CD4-positive, CD25-positive, alpha-beta regulatory T cell (primary cell): ENCODE measurements around the gene AGAP1. TPM values are rescaled to one million over a fixed set of nuclear protein-coding genes. Genes with fewer than 3 reads are reported as not detected.

Experiments used
- ATAC-seq, 2 donors: fragments of 150-1000 bp; cut with Tn5 transposase; one replicate each; pipeline ENCODE4 v1.10.0; 2021; ENCODE audit warnings: low read depth in 2 of 2, moderate number of reproducible peaks in 2 of 2, moderate library complexity in 1 of 2
- DNase-seq, 3 donors: peaks; one replicate each; pipeline versions ENCODE4 v3.0.0 to v3.0.0-alpha.2; 2012 to 2022; ENCODE audit warnings: mixed read lengths in 1 of 3
- H3K27ac ChIP-seq: one replicate; pipeline ENCODE4 v1.7.0; 2013; ENCODE audit warnings: mild to moderate bottlenecking, low read length; ENCODE audit not compliant: insufficient read depth, poor library complexity, severe bottlenecking
- H3K27me3 ChIP-seq: one replicate; pipeline ENCODE4 v1.7.0; 2013; ENCODE audit warnings: low read length; ENCODE audit not compliant: control insufficient read depth, insufficient read depth
- H3K36me3 ChIP-seq: one replicate; pipeline ENCODE4 v1.7.0; 2013; ENCODE audit warnings: mild to moderate bottlenecking, low read length, moderate library complexity; ENCODE audit not compliant: control insufficient read depth, insufficient read depth
- H3K4me1 ChIP-seq: 2 replicates; pipeline ENCODE4 v1.7.0; 2013; ENCODE audit warnings: mild to moderate bottlenecking, low read length; ENCODE audit not compliant: insufficient read depth, control insufficient read depth, poor library complexity, severe bottlenecking
- H3K4me3 ChIP-seq: one replicate; pipeline ENCODE4 v1.7.0; 2013; ENCODE audit warnings: low read depth, mild to moderate bottlenecking, low read length, moderate library complexity
- H3K9me3 ChIP-seq, 2 experiments: 1 replicate in 1 of 2; 2 replicates in 1 of 2; pipeline ENCODE4 v1.7.0; 2013; ENCODE audit warnings: low read length in 2 of 2, mild to moderate bottlenecking in 1 of 2, moderate library complexity in 1 of 2; ENCODE audit not compliant: control insufficient read depth in 2 of 2
- H3K27ac Mint-ChIP-seq, 3 donors: one replicate each; pipeline ENCODE4 v1.8.0; 2020 to 2022; ENCODE audit warnings: mild to moderate bottlenecking in 3 of 3, mixed read lengths in 3 of 3, moderate library complexity in 2 of 3
- H3K27me3 Mint-ChIP-seq: one replicate; pipeline ENCODE4 v1.8.0; 2022; ENCODE audit warnings: mild to moderate bottlenecking, mixed read lengths
- H3K36me3 Mint-ChIP-seq: one replicate; pipeline ENCODE4 v1.8.0; 2020; ENCODE audit warnings: mixed read lengths
- H3K4me1 Mint-ChIP-seq, 4 donors: one replicate each; pipeline ENCODE4 v1.8.0; 2020 to 2022; ENCODE audit warnings: mixed read lengths in 4 of 4, mild to moderate bottlenecking in 1 of 4
- H3K4me3 Mint-ChIP-seq, 4 donors: one replicate each; pipeline ENCODE4 v1.8.0; 2020 to 2022; ENCODE audit warnings: mild to moderate bottlenecking in 4 of 4, mixed read lengths in 4 of 4, moderate library complexity in 3 of 4
- H3K9me3 Mint-ChIP-seq, 7 donors: one replicate each; pipeline ENCODE4 v1.8.0; 2020 to 2022; ENCODE audit warnings: mixed read lengths in 7 of 7, mild to moderate bottlenecking in 3 of 7, moderate library complexity in 2 of 7
- polyA plus RNA-seq, 4 donors: library from polyadenylated mRNA; unstranded; fragments of 300-500 nt; fragmentation: Illumina TruSeq; gene quantifications; one replicate each; pipeline ENCODE4 v1.2.3, GENCODE V29; 2021
- total RNA-seq: library from RNA; stranded (reverse); gene quantifications from one replicate; pipeline ENCODE4 v1.2.3, GENCODE V29; 2022

The AGAP1 gene
- total and polyA plus RNA-seq, 5 donors from 2014 or later = 0.99 TPM; not detected in 4

- H3K4me1 ChIP-seq = no peaks in the 10 kb centered on the region
- Mint-ChIP-seq H3K36me3 (no peaks in the 10 kb centered on the region), H3K4me1 (peaks cover 0 to 9% (median 0%) of the 10 kb centered on the region in 4 donors), H3K9me3 (peaks cover 0 to 4% (median 0%) of the 10 kb centered on the region in 7 donors), H3K27ac (peak overlapping the region in 1 of 3 donors; percentile 33), H3K4me3 (no peak overlapping the region), H3K27me3 (peaks cover 32% of the 10 kb centered on the region)
- no peaks in the 10 kb centered on the region for H3K36me3 ChIP-seq
- peaks cover 13% of the 10 kb centered on the region for H3K27me3 ChIP-seq
- no peak overlapping the region for H3K27ac ChIP-seq
- DNase-seq (no peak), ATAC-seq (no peak)
- H3K4me3 ChIP-seq = no peak overlapping the region
- H3K9me3 ChIP-seq = no peaks in the 10 kb centered on the region
Measured at GRCh38 chr2:235505181-235505741, 11.4 kb downstream of the AGAP1 start.

GRCh38 chr2:235506291-235506996 lies 12.6 kb downstream of the AGAP1 start:
- H3K4me3 Mint-ChIP-seq = no peak overlapping the region
- no peak overlapping the region for H3K27ac Mint-ChIP-seq
- no peaks in the 10 kb centered on the region for H3K36me3 Mint-ChIP-seq
- H3K9me3 Mint-ChIP-seq = peaks cover 0 to 4% (median 0%) of the 10 kb centered on the region in 7 donors
- peaks cover 25% of the 10 kb centered on the region for H3K27me3 Mint-ChIP-seq
- H3K4me1 Mint-ChIP-seq = peaks cover 0 to 6% (median 0%) of the 10 kb centered on the region in 4 donors
- no peaks in the 10 kb centered on the region for H3K36me3 ChIP-seq
- H3K27ac ChIP-seq = no peak overlapping the region
- H3K4me3 ChIP-seq = no peak overlapping the region
- no peaks in the 10 kb centered on the region for H3K9me3 ChIP-seq
- no peaks in the 10 kb centered on the region for H3K4me1 ChIP-seq
- ATAC-seq (no peak), DNase-seq (no peak)
- H3K27me3 ChIP-seq = peaks cover 12% of the 10 kb centered on the region

DNA sequence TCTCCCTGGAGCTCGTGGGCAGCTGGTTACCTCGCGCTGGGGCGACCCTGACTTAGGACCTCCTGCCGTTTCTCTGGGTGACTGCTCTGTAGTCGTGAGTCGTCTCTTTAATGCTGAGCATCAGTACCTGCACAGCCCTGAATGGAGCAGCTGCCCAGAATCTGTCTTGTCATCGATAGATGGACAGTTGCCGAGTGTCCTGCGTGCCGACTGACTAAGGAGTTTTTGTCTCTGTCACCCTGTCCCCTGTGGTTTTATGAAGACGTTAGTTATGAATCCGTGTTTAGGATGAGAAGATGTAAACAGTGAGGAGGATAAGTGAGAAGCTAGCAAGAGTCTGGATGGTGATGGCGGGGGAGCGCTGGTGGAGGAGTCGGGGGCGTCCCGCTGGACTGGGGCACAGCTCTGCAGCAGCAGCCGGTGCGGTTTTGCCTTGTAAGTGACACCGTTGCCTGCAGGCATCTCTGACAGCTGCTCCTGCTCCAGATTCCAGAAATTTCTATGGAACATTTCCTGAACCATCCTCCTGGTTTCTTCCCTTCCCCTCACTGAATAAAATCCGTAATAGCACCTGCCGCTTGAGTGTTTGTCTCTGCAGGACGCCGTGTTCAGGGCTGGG lies 13.3 kb downstream of the AGAP1 start:
- ATAC-seq (no peak), DNase-seq (no peak)
- no peak overlapping the region for H3K27ac ChIP-seq
- H3K9me3 ChIP-seq = no peaks in the 10 kb centered on the region
- H3K36me3 ChIP-seq = no peaks in the 10 kb centered on the region
- H3K4me1 ChIP-seq = no peaks in the 10 kb centered on the region
- peaks cover 5% of the 10 kb centered on the region for H3K27me3 ChIP-seq
- H3K27me3 Mint-ChIP-seq = peaks cover 19% of the 10 kb centered on the region
- H3K4me3 ChIP-seq = no peak overlapping the region
- H3K27ac Mint-ChIP-seq = no peak overlapping the region
- H3K4me3 Mint-ChIP-seq = no peak overlapping the region
- no peaks in the 10 kb centered on the region for H3K36me3 Mint-ChIP-seq
- peaks cover 0 to 4% (median 0%) of the 10 kb centered on the region in 7 donors for H3K9me3 Mint-ChIP-seq
- peaks cover 0 to under 1% (median 0%) of the 10 kb centered on the region in 4 donors for H3K4me1 Mint-ChIP-seq

DNA sequence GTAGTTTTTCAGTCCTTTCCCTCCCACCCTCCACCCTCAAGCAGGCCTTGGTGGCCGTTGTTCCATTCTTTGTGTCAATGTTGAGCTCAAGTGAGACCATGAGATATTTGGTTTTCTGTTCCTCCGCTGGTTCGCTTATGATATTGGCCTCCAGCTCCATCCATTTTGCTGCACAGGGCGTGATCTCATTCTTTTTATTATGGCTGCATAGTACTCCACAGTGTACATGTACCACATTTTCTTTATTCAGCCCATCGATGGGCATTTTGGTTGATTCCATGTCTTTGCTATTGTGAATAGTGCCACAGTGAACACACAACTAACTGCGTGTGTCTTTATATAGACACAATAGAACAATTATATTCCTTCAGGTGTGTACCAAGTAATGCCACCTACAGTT lies 14.1 kb downstream of the AGAP1 start:
- no peaks in the 10 kb centered on the region for H3K4me1 ChIP-seq
- peaks cover 11% of the 10 kb centered on the region for H3K27me3 Mint-ChIP-seq

DNA sequence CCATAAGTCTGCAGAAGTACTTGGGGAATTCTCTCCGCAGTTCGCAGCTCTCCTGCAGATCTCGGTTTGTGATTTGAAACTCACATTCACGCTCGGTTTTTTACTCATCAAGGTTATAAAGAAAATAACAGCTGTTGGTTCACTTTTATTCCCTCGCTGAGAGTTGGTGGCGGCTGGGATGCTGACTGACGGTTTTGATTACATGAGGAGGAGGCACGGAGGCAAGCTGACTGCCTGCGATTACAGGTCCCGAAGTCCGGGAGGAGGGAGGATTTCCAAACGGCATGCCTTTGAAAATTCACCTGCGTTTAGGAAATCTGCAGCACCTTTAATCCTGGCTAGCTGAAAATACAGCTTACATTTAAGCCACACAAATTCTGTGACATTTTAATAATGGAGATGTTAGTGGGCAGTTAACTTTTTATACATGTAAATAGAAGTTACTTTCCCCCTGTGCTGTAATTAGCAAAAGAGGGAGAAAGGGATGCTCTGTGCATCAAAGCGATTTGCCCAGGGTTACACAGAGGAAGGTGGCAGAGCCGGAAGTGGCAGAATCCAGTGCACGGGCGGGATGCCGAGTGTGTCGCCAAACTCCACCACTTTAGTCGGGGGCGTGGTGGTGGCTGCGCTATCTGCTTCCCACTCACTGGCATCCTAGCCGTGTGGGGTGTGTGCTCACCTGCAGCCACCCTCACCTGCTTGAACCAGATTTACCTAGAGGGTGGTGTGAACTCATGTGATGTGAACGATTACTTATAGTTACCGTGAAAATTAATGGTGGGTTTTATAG lies 14.7 kb downstream of the AGAP1 start:
- DNase-seq = no peak
- no peaks in the 10 kb centered on the region for H3K9me3 ChIP-seq
- H3K9me3 Mint-ChIP-seq = peaks cover 0 to 4% (median 0%) of the 10 kb centered on the region in 7 donors
- no peak overlapping the region for H3K4me3 ChIP-seq
- no peak overlapping the region for H3K27ac Mint-ChIP-seq
- no peaks in the 10 kb centered on the region for H3K4me1 ChIP-seq
- no peak overlapping the region for H3K27ac ChIP-seq
- no peaks in the 10 kb centered on the region for H3K36me3 Mint-ChIP-seq
- no peak overlapping the region for H3K4me3 Mint-ChIP-seq
- peaks cover 5% of the 10 kb centered on the region for H3K27me3 Mint-ChIP-seq
- ATAC-seq = no peak
- no peaks in the 10 kb centered on the region for H3K27me3 ChIP-seq
- H3K36me3 ChIP-seq = no peaks in the 10 kb centered on the region
- H3K4me1 Mint-ChIP-seq = no peaks in the 10 kb centered on the region

More for the DNA sequence above, 14.1 kb downstream of the AGAP1 start:
- no peak overlapping the region for H3K27ac ChIP-seq
- H3K4me1 Mint-ChIP-seq = no peaks in the 10 kb centered on the region
- no peaks in the 10 kb centered on the region for H3K9me3 ChIP-seq
- no peaks in the 10 kb centered on the region for H3K36me3 Mint-ChIP-seq
- H3K4me3 ChIP-seq = no peak overlapping the region
- no peak overlapping the region for H3K27ac Mint-ChIP-seq
- H3K27me3 ChIP-seq = peaks cover under 1% of the 10 kb centered on the region
- H3K9me3 Mint-ChIP-seq = peaks cover 0 to 4% (median 0%) of the 10 kb centered on the region in 7 donors
- no peak overlapping the region for H3K4me3 Mint-ChIP-seq
- DNase-seq = no peak
- H3K36me3 ChIP-seq = no peaks in the 10 kb centered on the region
- ATAC-seq = no peak

DNA sequence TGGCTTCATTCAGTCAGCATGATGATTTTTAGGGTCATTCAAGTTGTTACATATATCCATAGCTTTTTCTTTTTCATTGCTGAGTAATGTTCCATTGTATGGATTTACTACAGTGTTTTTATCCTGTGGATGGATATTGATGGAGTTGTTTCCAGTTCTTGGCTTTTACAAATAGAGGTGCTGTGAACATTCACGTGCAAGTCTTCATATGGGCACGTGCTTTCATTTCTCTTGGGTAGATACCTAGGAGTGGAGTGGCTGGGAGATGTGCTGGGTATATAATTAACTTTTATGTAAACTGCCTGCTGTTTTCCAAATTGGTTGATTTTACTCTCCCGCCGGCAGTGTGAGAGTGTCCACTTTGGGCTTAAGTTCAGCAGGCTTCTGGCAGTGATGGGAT lies 16.5 kb downstream of the AGAP1 start:
- Histone ChIP-seq H3K36me3 (no peaks in the 10 kb centered on the region), H3K9me3 (no peaks in the 10 kb centered on the region), H3K4me3 (no peak overlapping the region), H3K4me1 (no peaks in the 10 kb centered on the region), H3K27me3 (no peaks in the 10 kb centered on the region), H3K27ac (no peak overlapping the region)
- no peaks in the 10 kb centered on the region for H3K36me3 Mint-ChIP-seq
- H3K4me1 Mint-ChIP-seq = no peaks in the 10 kb centered on the region
- no peak for DNase-seq
- H3K9me3 Mint-ChIP-seq = peaks cover 0 to 4% (median 2%) of the 10 kb centered on the region in 7 donors
- no peak overlapping the region for H3K27ac Mint-ChIP-seq
- H3K4me3 Mint-ChIP-seq = no peak overlapping the region
- peaks cover 5% of the 10 kb centered on the region for H3K27me3 Mint-ChIP-seq
- ATAC-seq = no peak

DNA sequence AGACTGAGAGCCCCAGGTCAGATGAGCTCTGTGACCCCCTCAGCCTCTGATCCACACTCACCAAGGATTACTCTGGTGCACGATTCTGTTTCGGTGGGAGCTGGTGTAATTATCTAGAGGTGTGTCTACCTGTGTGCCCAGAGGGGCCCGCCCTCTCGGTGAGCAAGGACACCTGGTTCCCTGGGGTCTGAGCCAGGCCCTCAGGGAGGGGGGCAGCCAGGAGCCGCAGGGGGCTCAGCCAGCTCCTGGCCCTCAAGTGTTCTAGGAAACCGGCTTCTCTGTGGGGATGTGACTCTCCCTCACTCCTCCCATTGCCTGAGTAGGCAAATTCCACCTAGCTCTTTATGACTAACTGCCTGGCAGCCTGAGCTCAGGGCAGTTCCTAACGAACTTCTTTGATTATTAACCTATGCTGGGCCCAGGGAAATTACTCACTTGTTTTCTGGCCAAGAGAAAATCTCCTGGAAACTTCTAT lies 17.4 kb downstream of the AGAP1 start:
- ATAC-seq (no peak), DNase-seq (no peak)
- H3K4me1 ChIP-seq = no peaks in the 10 kb centered on the region
- H3K9me3 ChIP-seq = no peaks in the 10 kb centered on the region
- no peak overlapping the region for H3K27ac ChIP-seq
- H3K4me1 Mint-ChIP-seq = no peaks in the 10 kb centered on the region
- H3K4me3 ChIP-seq = no peak overlapping the region
- H3K27me3 ChIP-seq = no peaks in the 10 kb centered on the region
- H3K27me3 Mint-ChIP-seq = peaks cover 5% of the 10 kb centered on the region
- H3K4me3 Mint-ChIP-seq = no peak overlapping the region
- H3K27ac Mint-ChIP-seq = no peak overlapping the region
- H3K9me3 Mint-ChIP-seq = peaks cover 0 to 4% (median 2%) of the 10 kb centered on the region in 7 donors
- no peaks in the 10 kb centered on the region for H3K36me3 ChIP-seq
- no peaks in the 10 kb centered on the region for H3K36me3 Mint-ChIP-seq
